HG03457 (cell line): ENCODE data around the gene TSPAN32.

ENCODE experiments used
- ATAC-seq: cut with Tn5 transposase; IDR thresholded peaks from one replicate; pipeline ENCODE4 v1.9.1; 2021; ENCODE audit warnings: moderate number of reproducible peaks; ENCODE audit not compliant: unreplicated experiment

The TSPAN32 gene

GRCh38 chr11:2314136-2314524 is 12.3 kb downstream of the TSPAN32 start:
- no peak for ATAC-seq

GRCh38 chr11:2314525-2315394 is 12.9 kb downstream of the TSPAN32 start:
- no peak for ATAC-seq

GRCh38 chr11:2315395-2316168 is 13.8 kb downstream of the TSPAN32 start:
- ATAC-seq, result no peak

- no peak for ATAC-seq
These were observed 14.6 kb downstream of the TSPAN32 start for GRCh38 chr11:2316169-2316962.

GRCh38 chr11:2316963-2317244 is 15.1 kb downstream of the TSPAN32 start:
- ATAC-seq, result no peak

- ATAC-seq, result no peak
These were observed 15.7 kb downstream of the TSPAN32 start for GRCh38 chr11:2317354-2318050.

- no peak for ATAC-seq
These were observed 16.3 kb downstream of the TSPAN32 start for GRCh38 chr11:2318123-2318522.

- ATAC-seq, result no peak
These were observed 16.9 kb downstream of the TSPAN32 start for GRCh38 chr11:2318707-2319106.

GRCh38 chr11:2319791-2320472 is 18.1 kb downstream of the TSPAN32 start:
- ATAC-seq, result no peak

- ATAC-seq, result no peak
These were observed 18.9 kb downstream of the TSPAN32 start for GRCh38 chr11:2320568-2321310.

GRCh38 chr11:2321311-2321683 is 19.5 kb downstream of the TSPAN32 start:
- ATAC-seq, result no peak

- no peak for ATAC-seq
These were observed 23.3 kb downstream of the TSPAN32 start for GRCh38 chr11:2325123-2325522.

- no peak for ATAC-seq
These were observed 23.9 kb downstream of the TSPAN32 start for GRCh38 chr11:2325719-2326118.

- no peak for ATAC-seq
These were observed 25.2 kb downstream of the TSPAN32 start for GRCh38 chr11:2327032-2327431.

- ATAC-seq, result no peak
These were observed 26.2 kb downstream of the TSPAN32 start for GRCh38 chr11:2328021-2328420.

- no peak for ATAC-seq
These were observed 27.0 kb downstream of the TSPAN32 start for GRCh38 chr11:2328656-2329354.

GRCh38 chr11:2329551-2329950 is 27.7 kb downstream of the TSPAN32 start:
- ATAC-seq, result no peak

GRCh38 chr11:2330696-2331095 is 28.9 kb downstream of the TSPAN32 start:
- ATAC-seq, result no peak

- no peak for ATAC-seq
These were observed 29.6 kb downstream of the TSPAN32 start for GRCh38 chr11:2331404-2331803.
